ENCODE results near the gene PHACTR1. TPM values are rescaled to one million over a fixed set of nuclear protein-coding genes. Genes with fewer than 3 reads are reported as not detected.
A peak's percentile ranks its signal among the peaks of the same experiment; 100 is the strongest.

Gene PHACTR1
- total and polyA plus RNA-seq, 2 experiments from 2014 or later = 0.65 to 3.2 TPM

DNA sequence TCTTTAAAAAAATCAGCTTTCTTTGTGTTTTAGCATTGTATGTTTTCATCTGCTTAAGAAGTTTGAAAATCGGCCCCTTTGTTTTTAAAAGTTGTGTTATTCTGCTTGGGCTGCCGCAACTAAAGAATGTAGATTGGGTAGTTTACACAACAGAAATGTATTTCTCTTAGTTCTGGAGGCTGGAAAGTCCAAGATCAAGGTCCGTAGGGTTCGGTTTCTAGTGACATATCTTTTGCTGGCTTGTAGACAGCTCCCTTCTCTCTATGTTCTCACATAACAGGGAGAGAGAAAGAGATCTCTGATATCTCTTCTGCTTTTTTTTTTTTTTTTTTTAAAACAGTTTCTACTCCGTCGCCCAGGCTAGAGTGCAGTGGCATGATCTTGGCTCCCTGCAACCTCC, 473.1 kb downstream of the PHACTR1 start:
- in situ Hi-C loops (cut with MboI) = no loop called here
- Histone ChIP-seq H3K27ac (no peak overlapping the region), H3K4me1 (ENCODE audit: insufficient read depth) (no peaks in the 10 kb centered on the region), H3K9ac (no peak overlapping the region), H3K9me2 (ENCODE audit: insufficient read depth) (no peaks in the 10 kb centered on the region), H3F3A (ENCODE audit: insufficient read depth) (no peaks in the 10 kb centered on the region), H3K4me3 (no peak overlapping the region), H4K20me1 (ENCODE audit: insufficient read depth) (no peaks in the 10 kb centered on the region), H3K27me3 (replicated peaks; ENCODE audit: insufficient read depth) (peaks cover 15% of the 10 kb centered on the region; the same call in 1 of the 2 replicates), H3K9me3 (ENCODE audit: low read depth) (no peaks in the 10 kb centered on the region), H3K4me2 (ENCODE audit: unreplicated experiment) (no peak overlapping the region), H2AFZ (no peak overlapping the region), H3K79me2 (ENCODE audit: insufficient read depth) (no peaks in the 10 kb centered on the region), H3K36me3 (ENCODE audit: low read depth) (no peaks in the 10 kb centered on the region)
- 91 to 97% methylated on average over 4 to 6 of the region's 6 CpGs for WGBS, 2 experiments (ENCODE audit: low coverage in 1 of 2, low lambda C conversion rate in 2 of 2, missing lambda C conversion rate in 2 of 2)
- TF ChIP-seq EZH2phosphoT487 (IDR thresholded peaks at IDR 0.05; ENCODE audit: insufficient read depth, low read depth) (no peak), EZH2 (IDR thresholded peaks at IDR 0.05; ENCODE audit: insufficient read depth, poor library complexity, severe bottlenecking) (no peak)
- DNase-seq = no peak

DNA sequence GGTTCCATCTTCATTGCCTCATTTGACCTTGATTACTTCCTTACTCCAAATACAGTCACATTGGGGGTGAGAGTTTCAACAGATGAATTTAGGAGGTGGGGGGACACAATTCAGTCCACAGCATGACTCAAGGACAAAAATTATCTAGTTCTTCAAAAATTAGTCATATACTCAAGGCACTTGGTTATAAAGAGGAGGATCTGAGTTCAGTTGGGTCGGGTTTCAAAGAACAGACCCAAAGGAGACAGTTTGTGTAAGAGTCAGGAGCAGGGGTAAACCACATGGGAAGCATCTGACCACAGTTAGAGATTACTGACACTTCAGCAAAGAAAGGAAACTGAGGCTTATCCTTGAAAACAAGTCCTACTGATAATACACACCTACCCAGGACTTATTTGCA, 473.8 kb downstream of the PHACTR1 start:
- H3K9me3 ChIP-seq (ENCODE audit: low read depth) = no peaks in the 10 kb centered on the region
- DNase-seq = peak; percentile 18
- no peak overlapping the region for H3K27ac ChIP-seq
- no peaks in the 10 kb centered on the region for H3K9me2 ChIP-seq (ENCODE audit: insufficient read depth)
- 88 to 89% methylated on average over 1 of the region's 1 CpG for WGBS, 2 experiments (ENCODE audit: low coverage in 1 of 2, low lambda C conversion rate in 2 of 2, missing lambda C conversion rate in 2 of 2)
- no peak for TF ChIP-seq EZH2phosphoT487 (IDR thresholded peaks at IDR 0.05; ENCODE audit: insufficient read depth, low read depth)
- H2AFZ ChIP-seq = no peak overlapping the region
- H3K36me3 ChIP-seq (ENCODE audit: low read depth) = no peaks in the 10 kb centered on the region
- H3K9ac ChIP-seq = no peak overlapping the region
- H3K4me3 ChIP-seq = no peak overlapping the region
- no peak overlapping the region for H3K4me2 ChIP-seq (ENCODE audit: unreplicated experiment)
- H3K79me2 ChIP-seq (ENCODE audit: insufficient read depth) = no peaks in the 10 kb centered on the region
- no peaks in the 10 kb centered on the region for H3K4me1 ChIP-seq (ENCODE audit: insufficient read depth)
- in situ Hi-C loops (cut with MboI) = no loop called here
- no peaks in the 10 kb centered on the region for H4K20me1 ChIP-seq (ENCODE audit: insufficient read depth)
- peaks cover 15% of the 10 kb centered on the region; the same call in 1 of the 2 replicates for H3K27me3 ChIP-seq (replicated peaks; ENCODE audit: insufficient read depth)
- H3F3A ChIP-seq (ENCODE audit: insufficient read depth) = no peaks in the 10 kb centered on the region

DNA sequence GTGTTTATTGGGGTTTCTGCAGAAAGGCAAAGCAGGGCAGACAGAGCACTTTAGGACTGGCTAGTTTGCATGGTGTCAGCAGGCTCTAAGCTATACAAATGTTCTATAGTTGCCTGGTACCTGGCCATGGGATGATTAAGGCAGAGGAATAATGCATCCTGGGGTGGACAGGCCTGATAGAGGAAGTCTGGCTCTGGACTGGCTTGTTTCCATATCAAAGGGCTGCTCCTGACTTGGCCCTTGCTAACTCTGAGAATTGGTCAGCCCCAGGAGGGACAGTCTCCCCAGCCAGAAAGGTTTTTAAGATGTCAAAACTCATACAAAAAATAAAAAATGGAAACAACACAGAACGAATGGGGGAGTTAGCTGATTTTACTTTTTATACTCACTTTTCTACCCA, 474.9 kb downstream of the PHACTR1 start:
- H3K36me3 ChIP-seq (ENCODE audit: low read depth) = no peaks in the 10 kb centered on the region
- H3K4me1 ChIP-seq (ENCODE audit: insufficient read depth) = no peaks in the 10 kb centered on the region
- no peak overlapping the region for H3K9ac ChIP-seq
- no peak overlapping the region for H2AFZ ChIP-seq
- TF ChIP-seq EZH2phosphoT487 (IDR thresholded peaks at IDR 0.05; ENCODE audit: insufficient read depth, low read depth) (no peak), EZH2 (IDR thresholded peaks at IDR 0.05; ENCODE audit: insufficient read depth, poor library complexity, severe bottlenecking) (no peak)
- H3K9me3 ChIP-seq (ENCODE audit: low read depth) = no peaks in the 10 kb centered on the region
- no peak for DNase-seq
- no peaks in the 10 kb centered on the region for H3F3A ChIP-seq (ENCODE audit: insufficient read depth)
- H3K27ac ChIP-seq = no peak overlapping the region
- no peaks in the 10 kb centered on the region for H3K9me2 ChIP-seq (ENCODE audit: insufficient read depth)
- peaks cover 15% of the 10 kb centered on the region; the same call in 1 of the 2 replicates for H3K27me3 ChIP-seq (replicated peaks; ENCODE audit: insufficient read depth)
- WGBS, 2 experiments (ENCODE audit: low coverage in 1 of 2, low lambda C conversion rate in 2 of 2, missing lambda C conversion rate in 2 of 2) = 69 to 71% methylated on average over 1 of the region's 1 CpG
- H3K4me3 ChIP-seq = no peak overlapping the region
- no peaks in the 10 kb centered on the region for H3K79me2 ChIP-seq (ENCODE audit: insufficient read depth)
- no peaks in the 10 kb centered on the region for H4K20me1 ChIP-seq (ENCODE audit: insufficient read depth)
- H3K4me2 ChIP-seq (ENCODE audit: unreplicated experiment) = no peak overlapping the region
- in situ Hi-C loops (cut with MboI) = no loop called here

DNA sequence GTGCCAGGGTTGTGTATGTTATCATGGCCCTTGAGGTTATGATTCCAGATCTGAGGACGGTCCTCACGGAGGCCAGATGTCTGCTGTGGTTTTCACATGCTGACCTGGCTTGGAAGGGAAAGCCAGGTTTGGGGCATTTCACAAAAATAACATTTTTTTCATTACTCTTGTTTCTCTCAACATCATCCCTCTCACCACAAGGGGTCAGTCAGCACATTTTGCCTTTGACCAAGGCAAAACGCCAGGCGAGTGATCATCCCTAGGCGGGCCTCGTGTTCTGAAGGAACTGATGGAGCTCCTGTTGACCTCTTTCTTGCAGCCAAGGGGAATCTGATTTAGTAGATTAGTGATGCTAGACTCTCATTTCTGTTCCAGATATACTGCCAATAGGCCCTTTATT, 478.3 kb downstream of the PHACTR1 start:
- no peaks in the 10 kb centered on the region for H3K79me2 ChIP-seq (ENCODE audit: insufficient read depth)
- H3K27me3 ChIP-seq (replicated peaks; ENCODE audit: insufficient read depth) = 0 out of 2 replicates have a peak, but pooled peaks cover 15% of the 10 kb centered on the region
- DNase-seq = peak; percentile 78
- H3K27ac ChIP-seq = no peak overlapping the region
- H3K9me3 ChIP-seq (ENCODE audit: low read depth) = no peaks in the 10 kb centered on the region
- TF ChIP-seq EZH2phosphoT487 (IDR thresholded peaks at IDR 0.05; ENCODE audit: insufficient read depth, low read depth) (no peak), EZH2 (IDR thresholded peaks at IDR 0.05; ENCODE audit: insufficient read depth, poor library complexity, severe bottlenecking) (no peak)
- H3K4me1 ChIP-seq (ENCODE audit: insufficient read depth) = no peaks in the 10 kb centered on the region
- no peaks in the 10 kb centered on the region for H3K36me3 ChIP-seq (ENCODE audit: low read depth)
- H3K9ac ChIP-seq = no peak overlapping the region
- no peak overlapping the region for H3K4me3 ChIP-seq
- H4K20me1 ChIP-seq (ENCODE audit: insufficient read depth) = no peaks in the 10 kb centered on the region
- H3K4me2 ChIP-seq (ENCODE audit: unreplicated experiment) = no peak overlapping the region
- H3K9me2 ChIP-seq (ENCODE audit: insufficient read depth) = no peaks in the 10 kb centered on the region
- 39 to 45% methylated on average over 6 of the region's 6 CpGs for WGBS, 2 experiments (ENCODE audit: low coverage in 1 of 2, low lambda C conversion rate in 2 of 2, missing lambda C conversion rate in 2 of 2)
- no peak overlapping the region for H2AFZ ChIP-seq
- in situ Hi-C loops (cut with MboI) = no loop called here
- no peaks in the 10 kb centered on the region for H3F3A ChIP-seq (ENCODE audit: insufficient read depth)

DNA sequence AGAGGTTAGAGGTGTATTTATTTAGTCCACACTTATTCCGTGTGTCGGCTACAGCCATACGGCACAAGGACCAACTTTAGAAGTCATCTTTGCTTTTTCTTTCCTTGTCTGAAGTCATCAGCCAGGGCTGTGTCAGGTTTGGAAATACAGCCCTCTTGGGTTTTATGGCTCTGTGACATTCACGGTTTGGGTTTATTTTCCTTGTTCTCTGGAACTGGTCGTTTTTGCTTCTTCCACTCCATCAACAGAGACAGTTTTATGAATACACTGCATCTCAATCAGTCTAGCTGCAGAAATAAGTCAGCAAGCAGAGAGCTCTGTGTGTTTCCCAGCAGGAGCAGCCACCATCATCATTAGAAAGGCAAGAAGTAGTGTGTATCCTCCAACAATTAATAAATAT, 479.2 kb downstream of the PHACTR1 start:
- no peak for DNase-seq
- no peaks in the 10 kb centered on the region for H3F3A ChIP-seq (ENCODE audit: insufficient read depth)
- H3K27ac ChIP-seq = no peak overlapping the region
- H3K9me2 ChIP-seq (ENCODE audit: insufficient read depth) = no peaks in the 10 kb centered on the region
- no peak overlapping the region for H2AFZ ChIP-seq
- 0 out of 2 replicates have a peak, but pooled peaks cover 15% of the 10 kb centered on the region for H3K27me3 ChIP-seq (replicated peaks; ENCODE audit: insufficient read depth)
- no peaks in the 10 kb centered on the region for H3K9me3 ChIP-seq (ENCODE audit: low read depth)
- H3K4me1 ChIP-seq (ENCODE audit: insufficient read depth) = no peaks in the 10 kb centered on the region
- TF ChIP-seq EZH2phosphoT487 (IDR thresholded peaks at IDR 0.05; ENCODE audit: insufficient read depth, low read depth) (no peak), EZH2 (IDR thresholded peaks at IDR 0.05; ENCODE audit: insufficient read depth, poor library complexity, severe bottlenecking) (no peak)
- WGBS, 2 experiments (ENCODE audit: low coverage in 1 of 2, low lambda C conversion rate in 2 of 2, missing lambda C conversion rate in 2 of 2) = 69 to 74% methylated on average over 5 of the region's 5 CpGs
- no peak overlapping the region for H3K4me2 ChIP-seq (ENCODE audit: unreplicated experiment)
- no peak overlapping the region for H3K9ac ChIP-seq
- no peaks in the 10 kb centered on the region for H3K79me2 ChIP-seq (ENCODE audit: insufficient read depth)
- H4K20me1 ChIP-seq (ENCODE audit: insufficient read depth) = no peaks in the 10 kb centered on the region
- no peak overlapping the region for H3K4me3 ChIP-seq
- in situ Hi-C loops (cut with MboI) = no loop called here
- H3K36me3 ChIP-seq (ENCODE audit: low read depth) = no peaks in the 10 kb centered on the region

Data from GM23248 (cell line).